ACC112 (cell line): ENCODE results near the gene RPL38.
A peak's percentile ranks its signal among the peaks of the same experiment; 100 is the strongest.

Experiments used
- H2AFZ ChIP-seq: fragments of 200-600 bp; sonication (generic); one replicate; pipeline ENCODE4 v1.6.0; 2017; ENCODE audit warnings: antibody characterized with exemption, low read length; ENCODE audit not compliant: unreplicated experiment
- H3K27ac ChIP-seq: fragments of 200-600 bp; sonication (generic); 2 replicates; pipeline ENCODE4 v1.5.1; 2014; ENCODE audit warnings: low read depth, mild to moderate bottlenecking, antibody characterized with exemption, low read length, moderate library complexity
- H3K27me3 ChIP-seq: fragments of 200-600 bp; sonication (generic); 2 replicates; pipeline ENCODE4 v1.6.1; 2014; ENCODE audit warnings: mild to moderate bottlenecking, antibody characterized with exemption, low read length, moderate library complexity, mixed read lengths; ENCODE audit not compliant: insufficient read depth
- H3K36me3 ChIP-seq: fragments of 200-600 bp; sonication (generic); 2 replicates; pipeline ENCODE4 v1.6.1; 2016; ENCODE audit warnings: mild to moderate bottlenecking, antibody characterized with exemption, low read length, moderate library complexity, mixed read lengths; ENCODE audit not compliant: insufficient read depth
- H3K4me1 ChIP-seq: fragments of 200-600 bp; sonication (generic); one replicate; pipeline ENCODE4 v1.6.1; 2016; ENCODE audit warnings: low read length, mixed read lengths; ENCODE audit not compliant: insufficient read depth, unreplicated experiment, control insufficient read depth
- H3K4me3 ChIP-seq: fragments of 200-600 bp; sonication (generic); 2 replicates; pipeline ENCODE4 v1.5.1; 2014; ENCODE audit warnings: mild to moderate bottlenecking, low read depth, low read length
- H3K79me2 ChIP-seq: fragments of 200-600 bp; sonication (generic); one replicate; pipeline ENCODE4 v1.6.0; 2016; ENCODE audit warnings: low read length; ENCODE audit not compliant: control insufficient read depth, unreplicated experiment, insufficient read depth

Gene RPL38

DNA sequence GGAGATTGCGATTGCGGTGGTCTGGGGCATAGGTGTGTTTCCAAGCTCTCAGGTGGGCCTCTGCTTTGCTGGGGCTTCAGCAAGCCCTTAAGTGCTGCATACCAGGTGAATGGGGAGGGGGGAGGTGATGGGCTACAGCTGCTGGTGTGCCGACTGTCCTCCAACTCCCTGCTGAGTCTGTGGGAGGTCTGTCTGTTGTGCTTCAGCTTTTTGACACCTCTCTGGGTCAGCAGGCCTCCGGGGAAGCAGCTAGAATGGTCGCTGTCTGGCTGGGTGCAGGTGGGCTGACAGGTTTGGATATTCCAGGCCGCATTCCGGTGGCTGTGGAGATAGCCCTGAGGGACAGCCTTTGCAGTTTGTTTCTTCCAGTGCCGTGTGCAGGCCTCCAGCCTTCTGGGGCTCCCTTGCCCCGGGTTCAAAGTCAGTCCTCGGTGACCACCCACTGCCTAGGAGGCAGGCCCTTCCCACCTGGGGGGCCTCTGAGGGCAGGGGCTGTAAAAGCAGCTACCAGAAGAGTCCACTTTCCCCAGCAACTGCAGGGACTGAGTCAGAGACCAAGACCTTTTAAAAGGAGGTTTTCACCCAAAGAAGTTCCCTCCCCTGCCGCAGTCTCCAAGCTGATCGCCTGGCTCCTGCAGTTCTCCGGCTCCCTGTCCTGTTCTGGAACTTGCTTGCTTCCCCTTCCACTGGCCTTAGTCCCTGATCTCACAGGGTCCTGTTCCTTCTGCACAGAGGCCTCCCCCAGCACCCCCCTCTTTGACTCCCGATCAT, 7.8 kb downstream of the RPL38 start:
- peaks cover 9% of the 10 kb centered on the region; the same call in 1 of the 2 replicates for H3K36me3 ChIP-seq
- H3K79me2 ChIP-seq, result peaks cover 18% of the 10 kb centered on the region
- H3K27me3 ChIP-seq, result no peaks in the 10 kb centered on the region
- H3K27ac ChIP-seq, result no peak overlapping the region
- H3K4me3 ChIP-seq, result peak overlapping the region; percentile 79
- H2AFZ ChIP-seq, result no peak overlapping the region
- H3K4me1 ChIP-seq, result peaks cover 27% of the 10 kb centered on the region

DNA sequence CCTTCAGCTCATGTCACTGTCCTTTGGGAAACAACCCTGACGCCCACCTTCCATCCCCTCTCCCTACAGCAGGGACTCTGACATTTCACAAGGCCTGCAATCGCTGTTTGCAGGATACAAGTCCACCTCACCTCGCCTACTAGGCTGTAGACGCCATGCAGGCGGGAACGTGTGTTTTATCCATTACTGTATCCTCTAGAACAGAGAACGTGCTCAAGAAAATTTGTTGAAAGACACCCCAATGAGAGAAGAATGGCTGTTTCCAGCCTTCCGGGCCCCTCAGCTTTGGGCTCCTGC, 8.4 kb downstream of the RPL38 start:
- Histone ChIP-seq H3K4me3 (peak overlapping the region; percentile 79), H3K4me1 (peaks cover 23% of the 10 kb centered on the region)

DNA sequence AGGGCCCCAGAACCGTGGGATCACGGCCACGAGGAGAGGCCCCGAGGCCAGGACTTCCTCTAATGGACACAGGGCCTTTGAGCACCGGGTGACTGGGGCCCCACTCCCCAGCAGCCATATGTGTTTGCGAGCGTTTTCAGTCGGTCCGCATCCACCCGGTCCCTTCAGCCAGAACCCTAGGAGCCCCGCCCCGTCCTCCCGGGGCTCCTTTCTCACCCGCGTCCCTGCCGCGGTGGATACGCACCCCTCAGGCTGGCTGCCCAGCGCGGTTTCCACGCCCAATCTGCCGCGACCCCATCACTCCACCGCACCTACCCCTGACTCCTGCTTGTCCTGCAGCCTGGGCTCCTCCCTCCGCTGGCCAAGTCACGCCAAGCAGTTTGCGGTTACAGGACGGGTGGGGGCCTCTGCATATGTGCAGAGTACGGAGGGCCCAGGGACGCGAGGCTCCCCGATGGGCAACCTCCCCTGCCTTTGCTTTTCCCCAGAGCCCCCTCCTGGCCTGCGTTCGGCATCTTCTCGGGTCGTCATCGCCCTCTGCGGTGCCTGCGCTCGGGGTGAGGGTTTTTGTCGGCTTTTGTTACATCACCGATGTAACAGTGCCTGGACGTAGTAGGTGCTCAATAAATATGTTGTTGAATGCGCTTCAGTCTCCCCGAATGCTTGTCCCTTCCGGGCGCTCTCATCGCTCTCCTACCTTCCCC, 8.9 kb downstream of the RPL38 start:
- Histone ChIP-seq H3K4me1 (peaks cover 18% of the 10 kb centered on the region), H2AFZ (peak overlapping the region; percentile 66), H3K4me3 (peak overlapping the region; percentile 79), H3K36me3 (0 out of 2 replicates have a peak, but pooled peaks cover 4% of the 10 kb centered on the region), H3K27me3 (no peaks in the 10 kb centered on the region), H3K27ac (peak overlapping the region; percentile 60; the same call in 1 of the 2 replicates), H3K79me2 (peaks cover 9% of the 10 kb centered on the region)

More for the DNA sequence above, 8.4 kb downstream of the RPL38 start:
- no peak overlapping the region for H3K27ac ChIP-seq
- H3K79me2 ChIP-seq, result peaks cover 14% of the 10 kb centered on the region
- H2AFZ ChIP-seq, result no peak overlapping the region
- H3K36me3 ChIP-seq, result peaks cover 8% of the 10 kb centered on the region; the same call in 1 of the 2 replicates
- H3K27me3 ChIP-seq, result no peaks in the 10 kb centered on the region

DNA sequence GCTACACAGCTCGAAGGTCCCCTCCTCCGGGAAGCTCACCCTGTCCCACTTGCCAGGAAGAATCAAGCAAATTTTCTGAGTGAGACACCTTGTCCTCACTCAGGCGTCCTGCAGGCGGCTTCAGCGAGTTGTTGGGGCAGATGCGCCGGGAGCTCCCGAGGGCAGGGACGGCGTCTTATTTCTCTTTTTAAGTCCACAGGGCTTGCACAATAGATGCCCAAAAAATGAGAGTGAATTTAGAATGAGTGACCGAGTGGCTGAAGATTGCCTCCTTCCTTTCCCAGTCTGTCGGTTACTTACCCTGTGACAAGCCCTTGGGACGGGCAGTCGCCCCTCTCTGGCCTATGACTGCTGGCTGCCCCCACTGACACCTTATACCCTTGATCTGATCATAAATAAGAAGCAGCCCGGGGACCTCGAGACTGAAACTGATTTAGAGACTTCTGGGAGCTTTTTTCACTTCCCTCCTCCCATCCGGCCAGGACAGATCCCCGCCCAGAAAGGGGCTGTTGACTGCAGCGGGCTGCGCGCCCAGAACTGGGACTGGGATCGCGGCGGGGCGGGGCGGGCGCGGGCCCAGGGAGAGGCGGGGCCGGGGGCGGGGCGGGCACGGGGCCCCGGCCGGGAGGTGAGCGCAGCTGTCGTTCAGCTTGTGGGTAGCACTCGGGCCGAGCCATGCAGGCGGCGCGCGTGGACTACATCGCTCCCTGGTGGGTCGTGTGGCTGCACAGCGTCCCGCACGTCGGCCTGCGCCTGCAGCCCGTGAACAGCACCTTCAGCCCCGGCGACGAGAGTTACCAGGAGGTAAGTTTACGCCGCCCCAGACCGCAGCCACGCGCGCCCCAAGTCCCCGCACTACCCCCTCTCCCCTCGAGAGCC, 9.7 kb downstream of the RPL38 start, which contains the start of gene TTYH2:
Gene TTYH2, plus strand, starts transcription at position 659 of the 879 bp plus-strand sequence. Its CDS starts 17 bp downstream, at position 676.
- Histone ChIP-seq H3K27ac (peak within 1 kb of the TSS; percentile 60; the same call in 1 of the 2 replicates), H3K27me3 (no peaks in the 10 kb centered on the region), H3K36me3 (no peaks in the 10 kb centered on the region), H3K4me1 (peaks cover 13% of the 10 kb centered on the region), H3K79me2 (peaks cover 3% of the 10 kb centered on the region), H2AFZ (peak within 1 kb of the TSS; percentile 66), H3K4me3 (peak within 1 kb of the TSS; percentile 79)

DNA sequence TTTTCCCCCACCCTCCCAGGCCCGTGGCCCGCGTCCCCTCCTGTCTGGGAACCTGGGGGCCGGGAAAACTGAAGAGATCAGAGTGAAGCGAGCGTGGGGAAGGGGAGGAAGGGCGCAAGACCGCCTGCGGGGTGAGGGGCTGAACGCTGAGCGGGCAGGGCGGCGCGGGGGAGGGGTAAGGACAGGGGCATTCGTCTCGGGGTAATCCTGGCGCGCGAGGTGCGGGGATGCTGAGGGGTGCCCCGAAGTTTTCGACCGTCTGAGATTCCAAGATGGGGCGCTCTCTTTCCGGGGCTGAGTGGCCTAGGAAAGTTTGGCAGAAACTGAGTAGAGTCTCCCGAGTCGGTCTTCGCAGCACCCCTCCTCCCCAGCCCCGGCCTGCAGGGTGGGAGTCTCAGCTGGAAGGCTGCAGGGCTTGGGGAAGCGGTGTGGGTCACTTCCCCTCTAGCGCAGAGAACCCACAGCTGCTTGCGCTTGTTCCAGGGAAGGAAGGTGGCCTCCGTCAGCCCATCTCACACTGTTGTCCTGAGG, 10.4 kb downstream of the RPL38 start:
- no peak overlapping the region for H3K27ac ChIP-seq
- no peaks in the 10 kb centered on the region for H3K36me3 ChIP-seq

DNA sequence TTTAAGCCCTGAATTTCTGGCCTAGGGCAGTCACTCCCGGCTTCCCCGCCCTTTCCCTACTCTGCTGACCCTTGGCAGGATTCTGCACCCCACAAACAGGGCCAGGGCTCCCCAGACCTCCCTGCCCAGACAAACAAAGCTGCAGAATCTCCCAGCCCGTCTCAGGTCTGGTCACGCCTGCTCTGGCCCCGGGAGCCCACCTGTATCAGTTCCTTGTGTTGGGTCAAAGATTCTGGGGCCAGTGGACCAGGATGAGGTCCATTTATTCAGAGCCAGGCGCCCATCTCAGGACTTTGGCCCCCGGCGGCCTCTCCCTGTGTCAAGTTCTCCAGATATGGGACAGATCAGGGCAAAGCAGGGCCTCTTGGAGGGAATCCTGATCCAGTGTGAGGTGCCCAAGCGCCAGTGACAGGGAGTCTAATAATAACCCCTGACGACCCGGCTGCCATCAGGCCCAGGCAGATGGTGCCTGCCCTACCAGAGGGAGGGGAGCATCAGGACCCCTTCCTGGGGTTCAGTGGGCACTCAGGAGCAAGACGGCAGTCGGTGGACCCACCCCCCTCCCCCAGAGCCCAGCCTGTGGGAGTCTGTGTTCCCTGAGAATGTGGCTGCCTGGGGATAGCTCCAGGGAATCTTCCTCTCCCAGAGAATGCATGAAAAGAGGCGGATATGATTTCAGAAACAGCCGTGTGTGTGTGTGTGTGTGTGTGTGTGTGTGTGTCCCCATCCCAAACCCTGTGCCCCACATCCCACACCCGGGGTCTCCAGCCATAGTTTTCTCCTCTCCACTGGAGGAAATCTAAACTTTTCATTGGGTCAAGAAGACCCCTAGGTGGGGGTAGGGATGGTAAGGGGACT, 11.2 kb downstream of the RPL38 start:
- no peaks in the 10 kb centered on the region for H3K27me3 ChIP-seq
- no peak overlapping the region for H2AFZ ChIP-seq
- no peaks in the 10 kb centered on the region for H3K79me2 ChIP-seq
- no peaks in the 10 kb centered on the region for H3K36me3 ChIP-seq
- H3K4me3 ChIP-seq, result no peak overlapping the region; the same call in 1 of the 2 replicates
- H3K4me1 ChIP-seq, result peaks cover 10% of the 10 kb centered on the region
- no peak overlapping the region for H3K27ac ChIP-seq

More for the DNA sequence above, 10.4 kb downstream of the RPL38 start:
- H3K4me3 ChIP-seq, result peak overlapping the region; percentile 79
- H3K4me1 ChIP-seq, result peaks cover 10% of the 10 kb centered on the region
- no peak overlapping the region for H2AFZ ChIP-seq
- H3K79me2 ChIP-seq, result no peaks in the 10 kb centered on the region
- H3K27me3 ChIP-seq, result no peaks in the 10 kb centered on the region

DNA sequence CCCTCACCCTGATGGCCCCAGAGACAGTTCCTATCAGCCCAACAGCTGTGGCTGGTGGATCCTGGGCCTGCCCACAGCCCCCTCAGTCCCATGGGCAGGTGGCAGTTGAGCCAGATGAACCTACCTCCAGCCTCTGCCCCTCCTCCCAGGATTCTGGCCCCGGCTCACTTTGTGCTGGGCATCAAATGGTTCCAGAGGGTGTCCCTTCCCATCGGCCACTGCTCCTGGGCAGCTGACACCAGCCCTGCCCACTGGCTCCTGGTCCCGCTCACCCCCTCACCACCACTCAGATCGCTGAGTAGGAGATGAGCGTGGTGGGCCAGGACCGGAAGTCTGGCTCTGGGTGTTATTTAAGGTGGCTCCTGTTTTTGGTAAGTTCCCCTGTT, 11.9 kb downstream of the RPL38 start:
- no peak overlapping the region for H3K4me3 ChIP-seq
- H2AFZ ChIP-seq, result no peak overlapping the region
- no peaks in the 10 kb centered on the region for H3K36me3 ChIP-seq
- peaks cover 10% of the 10 kb centered on the region for H3K4me1 ChIP-seq
- H3K79me2 ChIP-seq, result no peaks in the 10 kb centered on the region
- no peak overlapping the region for H3K27ac ChIP-seq
- H3K27me3 ChIP-seq, result no peaks in the 10 kb centered on the region

DNA sequence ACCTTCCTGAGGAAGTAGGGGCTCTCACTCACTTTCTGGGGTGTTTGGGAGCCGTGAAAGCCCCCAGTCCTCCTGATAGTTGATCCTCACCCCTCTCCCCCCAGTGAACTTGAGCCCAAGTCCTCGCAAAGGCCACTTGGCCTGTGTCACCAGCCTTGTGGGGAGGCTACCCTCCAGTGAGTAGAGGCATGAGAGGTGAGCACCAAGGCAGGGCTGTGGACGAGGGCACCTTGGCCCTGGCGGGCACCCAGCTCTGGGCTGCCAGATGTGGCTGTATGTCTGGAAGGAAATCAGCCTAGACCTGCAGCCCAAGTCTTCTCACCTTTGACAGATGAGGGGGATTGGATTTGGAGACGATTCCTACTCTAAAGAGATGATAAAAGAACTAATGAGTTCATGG, 13.0 kb downstream of the RPL38 start:
- Histone ChIP-seq H3K79me2 (no peaks in the 10 kb centered on the region), H3K27ac (no peak overlapping the region), H3K4me1 (no peaks in the 10 kb centered on the region), H2AFZ (no peak overlapping the region), H3K36me3 (no peaks in the 10 kb centered on the region), H3K4me3 (no peak overlapping the region), H3K27me3 (no peaks in the 10 kb centered on the region)

DNA sequence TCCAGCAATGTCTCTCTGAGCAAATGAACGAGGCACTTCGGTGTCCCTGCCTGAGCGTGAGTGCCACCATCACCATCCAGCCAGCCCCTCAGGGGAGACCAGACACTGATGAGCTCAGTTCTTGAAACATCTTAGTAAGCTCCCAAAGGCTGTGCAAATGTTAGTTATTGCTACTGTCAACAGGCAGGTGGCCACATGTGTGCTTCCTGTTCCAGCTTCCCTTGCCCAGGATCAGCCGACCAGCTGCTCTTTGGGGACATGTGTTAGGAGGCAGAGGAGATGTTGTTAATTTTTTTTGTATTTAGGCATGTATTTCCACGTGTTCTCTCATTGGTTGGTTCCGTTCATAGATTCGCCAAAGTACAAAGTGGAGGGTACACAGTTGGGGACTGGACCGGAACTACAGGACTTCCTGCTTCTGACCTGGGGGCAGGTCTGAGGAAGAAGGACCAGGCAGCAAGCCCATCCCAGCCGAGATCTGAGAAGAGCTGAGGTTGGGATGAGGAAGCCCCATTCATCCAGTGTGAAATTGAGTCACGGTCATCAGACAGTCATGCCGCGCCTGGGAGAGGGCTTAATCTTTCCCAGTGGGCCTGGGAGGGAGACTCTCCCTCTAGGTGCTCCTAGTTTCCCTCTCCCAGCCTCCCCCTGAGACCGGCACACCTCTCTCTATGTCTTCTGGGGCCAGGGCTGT, 13.7 kb downstream of the RPL38 start:
- Histone ChIP-seq H3K36me3 (no peaks in the 10 kb centered on the region), H3K4me3 (no peak overlapping the region), H3K27me3 (no peaks in the 10 kb centered on the region), H3K79me2 (no peaks in the 10 kb centered on the region), H2AFZ (no peak overlapping the region), H3K4me1 (no peaks in the 10 kb centered on the region), H3K27ac (no peak overlapping the region)
